ENCODE results near the gene TBC1D32. TPM values are rescaled to one million over a fixed set of nuclear protein-coding genes. Genes with fewer than 3 reads are reported as not detected.

TBC1D32 gene, protein sequence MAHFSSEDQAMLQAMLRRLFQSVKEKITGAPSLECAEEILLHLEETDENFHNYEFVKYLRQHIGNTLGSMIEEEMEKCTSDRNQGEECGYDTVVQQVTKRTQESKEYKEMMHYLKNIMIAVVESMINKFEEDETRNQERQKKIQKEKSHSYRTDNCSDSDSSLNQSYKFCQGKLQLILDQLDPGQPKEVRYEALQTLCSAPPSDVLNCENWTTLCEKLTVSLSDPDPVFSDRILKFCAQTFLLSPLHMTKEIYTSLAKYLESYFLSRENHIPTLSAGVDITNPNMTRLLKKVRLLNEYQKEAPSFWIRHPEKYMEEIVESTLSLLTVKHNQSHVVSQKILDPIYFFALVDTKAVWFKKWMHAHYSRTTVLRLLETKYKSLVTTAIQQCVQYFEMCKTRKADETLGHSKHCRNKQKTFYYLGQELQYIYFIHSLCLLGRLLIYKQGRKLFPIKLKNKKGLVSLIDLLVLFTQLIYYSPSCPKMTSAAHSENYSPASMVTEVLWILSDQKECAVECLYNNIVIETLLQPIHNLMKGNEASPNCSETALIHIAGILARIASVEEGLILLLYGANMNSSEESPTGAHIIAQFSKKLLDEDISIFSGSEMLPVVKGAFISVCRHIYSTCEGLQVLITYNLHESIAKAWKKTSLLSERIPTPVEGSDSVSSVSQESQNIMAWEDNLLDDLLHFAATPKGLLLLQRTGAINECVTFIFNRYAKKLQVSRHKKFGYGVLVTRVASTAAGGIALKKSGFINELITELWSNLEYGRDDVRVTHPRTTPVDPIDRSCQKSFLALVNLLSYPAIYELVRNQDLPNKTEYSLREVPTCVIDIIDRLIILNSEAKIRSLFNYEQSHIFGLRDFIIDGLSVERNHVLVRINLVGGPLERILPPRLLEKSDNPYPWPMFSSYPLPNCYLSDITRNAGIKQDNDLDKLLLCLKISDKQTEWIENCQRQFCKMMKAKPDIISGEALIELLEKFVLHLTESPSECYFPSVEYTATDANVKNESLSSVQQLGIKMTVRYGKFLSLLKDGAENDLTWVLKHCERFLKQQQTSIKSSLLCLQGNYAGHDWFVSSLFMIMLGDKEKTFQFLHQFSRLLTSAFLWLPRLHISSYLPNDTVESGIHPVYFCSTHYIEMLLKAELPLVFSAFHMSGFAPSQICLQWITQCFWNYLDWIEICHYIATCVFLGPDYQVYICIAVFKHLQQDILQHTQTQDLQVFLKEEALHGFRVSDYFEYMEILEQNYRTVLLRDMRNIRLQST
- 10 to 100 TPM in 2 of 3 donors, 1 to 10 TPM in 1; 8.9 to 17.4 (median 14.2) TPM for total RNA-seq
- total RNA-seq (2013) = 29.8 TPM

DNA sequence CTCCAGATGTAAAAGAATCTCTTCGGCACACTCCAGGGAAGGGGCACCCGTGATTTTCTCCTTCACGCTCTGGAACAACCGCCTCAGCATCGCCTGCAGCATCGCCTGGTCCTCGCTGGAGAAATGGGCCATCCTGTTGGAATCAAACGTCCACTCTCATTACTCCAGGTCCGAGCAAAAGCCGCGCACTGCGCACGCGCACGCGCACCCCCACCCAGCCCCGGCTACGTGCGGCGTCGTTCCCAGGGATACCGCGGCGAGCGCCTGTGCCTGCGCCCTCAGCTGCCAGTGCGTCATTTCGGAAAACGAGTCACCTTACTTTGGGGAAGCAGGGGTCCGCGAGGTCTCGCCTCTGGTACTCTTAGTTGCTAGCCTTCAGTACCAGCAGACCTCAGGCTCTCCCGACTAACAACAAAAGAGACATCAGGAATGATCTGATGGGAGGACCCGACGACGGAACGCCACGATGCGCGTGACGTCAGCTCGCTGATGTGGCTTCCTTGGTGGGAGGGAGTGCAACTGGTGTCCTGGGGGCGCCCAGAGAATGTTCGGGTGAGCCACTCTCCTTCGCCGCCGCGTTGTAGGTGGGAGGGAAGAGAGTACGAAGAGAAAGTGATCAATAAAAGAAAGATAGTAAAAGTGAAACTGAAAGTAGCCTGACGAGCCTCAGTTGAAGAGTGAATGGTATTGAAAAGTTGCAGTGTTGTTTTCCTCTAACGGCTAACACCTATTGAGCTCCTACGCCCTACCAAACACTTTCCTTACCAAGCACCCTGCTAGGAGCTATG lies at the start of gene TBC1D32:
TBC1D32 (minus strand) TSS at position 182 of the 788 bp plus-strand sequence; CDS start at position 132, 50 bp downstream.
- Histone ChIP-seq H3K4me3 (ENCODE audit: low read length) (peak within 1 kb of the TSS; percentile 89), H3K9me3 (ENCODE audit: control insufficient read depth, insufficient read depth, low read length) (no peaks in the 10 kb centered on the region), H3K27me3 (ENCODE audit: control insufficient read depth, insufficient read depth, low read length) (no peaks in the 10 kb centered on the region), H3K36me3 (ENCODE audit: control insufficient read depth, insufficient read depth, low read length) (no peaks in the 10 kb centered on the region), H3K4me1 (ENCODE audit: control insufficient read depth, insufficient read depth, low read length) (peaks cover 7% of the 10 kb centered on the region), H3K27ac (ENCODE audit: low read length) (peak within 1 kb of the TSS; percentile 98)
- WGBS (ENCODE audit: insufficient coverage) = under 1% methylated on average over 49 of the region's 52 CpGs
- intact Hi-C loops (cut with micrococcal nuclease) = no loop called here
- H3K27me3 Mint-ChIP-seq (ENCODE audit: low read depth in 2 of 2) = peaks cover 0 to 6% of the 10 kb centered on the region in 2 donors
- DNase-seq (peak; percentile 80 to 93), ATAC-seq (peak; percentile 85 to 94 (median 89))
- peaks cover 14 to 34% of the 10 kb centered on the region in 2 donors for H3K4me1 Mint-ChIP-seq
- peak within 1 kb of the TSS; percentile 91 to 96 for H3K27ac Mint-ChIP-seq
- TF ChIP-seq, protein P1, sequence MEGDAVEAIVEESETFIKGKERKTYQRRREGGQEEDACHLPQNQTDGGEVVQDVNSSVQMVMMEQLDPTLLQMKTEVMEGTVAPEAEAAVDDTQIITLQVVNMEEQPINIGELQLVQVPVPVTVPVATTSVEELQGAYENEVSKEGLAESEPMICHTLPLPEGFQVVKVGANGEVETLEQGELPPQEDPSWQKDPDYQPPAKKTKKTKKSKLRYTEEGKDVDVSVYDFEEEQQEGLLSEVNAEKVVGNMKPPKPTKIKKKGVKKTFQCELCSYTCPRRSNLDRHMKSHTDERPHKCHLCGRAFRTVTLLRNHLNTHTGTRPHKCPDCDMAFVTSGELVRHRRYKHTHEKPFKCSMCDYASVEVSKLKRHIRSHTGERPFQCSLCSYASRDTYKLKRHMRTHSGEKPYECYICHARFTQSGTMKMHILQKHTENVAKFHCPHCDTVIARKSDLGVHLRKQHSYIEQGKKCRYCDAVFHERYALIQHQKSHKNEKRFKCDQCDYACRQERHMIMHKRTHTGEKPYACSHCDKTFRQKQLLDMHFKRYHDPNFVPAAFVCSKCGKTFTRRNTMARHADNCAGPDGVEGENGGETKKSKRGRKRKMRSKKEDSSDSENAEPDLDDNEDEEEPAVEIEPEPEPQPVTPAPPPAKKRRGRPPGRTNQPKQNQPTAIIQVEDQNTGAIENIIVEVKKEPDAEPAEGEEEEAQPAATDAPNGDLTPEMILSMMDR (IDR thresholded peaks at IDR 0.05) = no peak
- no peaks in the 10 kb centered on the region for H3K9me3 Mint-ChIP-seq
- peaks cover 7% of the 10 kb centered on the region for H3K36me3 Mint-ChIP-seq
- peak within 1 kb of the TSS; percentile 97 for H3K4me3 Mint-ChIP-seq

DNA sequence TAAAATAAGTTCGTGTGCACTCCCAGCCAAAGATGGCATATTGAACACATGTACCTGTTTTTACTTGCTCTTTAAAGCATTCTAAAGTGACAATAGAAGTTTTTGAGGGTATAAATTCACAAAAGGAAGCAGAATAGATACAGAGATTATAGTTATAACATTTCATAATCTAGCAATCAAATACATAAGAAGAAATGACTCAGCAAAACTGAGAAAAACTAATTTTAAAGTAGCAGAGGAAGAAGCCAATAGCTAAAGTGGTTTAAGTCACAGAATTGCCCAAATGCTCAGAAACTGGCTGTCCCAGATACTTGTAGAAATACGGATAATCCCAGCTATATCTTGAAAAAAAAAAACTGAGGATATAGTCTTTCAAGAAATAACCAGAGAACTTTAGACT lies 49.2 kb upstream of the TBC1D32 start:
- Mint-ChIP-seq H3K27me3 (ENCODE audit: low read depth in 2 of 2) (no peaks in the 10 kb centered on the region), H3K9me3 (no peaks in the 10 kb centered on the region), H3K4me1 (no peaks in the 10 kb centered on the region), H3K4me3 (no peak overlapping the region), H3K27ac (no peak overlapping the region), H3K36me3 (no peaks in the 10 kb centered on the region)
- WGBS (ENCODE audit: insufficient coverage) = 83% methylated on average over 1 of the region's 2 CpGs
- TF ChIP-seq, protein P1 (IDR thresholded peaks at IDR 0.05) = no peak
- Histone ChIP-seq H3K9me3 (ENCODE audit: control insufficient read depth, insufficient read depth, low read length) (no peaks in the 10 kb centered on the region), H3K27ac (ENCODE audit: low read length) (no peak overlapping the region), H3K27me3 (ENCODE audit: control insufficient read depth, insufficient read depth, low read length) (no peaks in the 10 kb centered on the region), H3K4me3 (ENCODE audit: low read length) (no peak overlapping the region), H3K4me1 (ENCODE audit: control insufficient read depth, insufficient read depth, low read length) (no peaks in the 10 kb centered on the region), H3K36me3 (ENCODE audit: control insufficient read depth, insufficient read depth, low read length) (no peaks in the 10 kb centered on the region)
- DNase-seq (no peak), ATAC-seq (no peak)
- intact Hi-C loops (cut with micrococcal nuclease) = no loop called here

DNA sequence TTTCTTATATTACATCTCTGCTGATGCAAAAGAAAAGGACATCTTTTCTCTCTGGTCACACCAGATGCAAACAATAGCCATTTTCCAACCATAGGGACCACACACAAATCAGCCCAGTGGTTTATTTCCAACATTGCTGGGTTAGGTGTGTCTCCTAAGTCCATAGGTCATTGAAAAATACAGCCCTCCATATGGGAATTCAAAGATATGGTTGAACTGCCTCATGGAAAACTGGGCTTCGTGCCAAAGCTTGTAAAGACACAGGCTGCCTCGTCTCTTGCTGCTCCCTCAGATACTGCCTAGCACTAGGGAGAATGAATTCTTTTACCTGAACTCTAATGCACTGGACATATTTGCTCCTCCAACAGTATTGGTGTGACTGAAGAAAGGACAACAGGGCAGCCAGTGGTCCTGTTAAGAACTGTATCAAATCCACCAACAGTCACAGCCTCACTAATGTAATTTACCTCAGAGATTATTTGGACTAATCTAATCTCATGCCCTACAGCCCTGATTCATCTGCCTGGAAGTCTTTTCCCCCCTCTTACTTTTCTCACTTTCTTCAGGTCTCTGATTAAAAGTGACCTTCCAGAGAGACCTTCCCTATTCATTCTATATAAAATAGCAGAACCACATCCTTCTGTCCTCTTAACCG lies 48.3 kb upstream of the TBC1D32 start:
- H3K27me3 Mint-ChIP-seq (ENCODE audit: low read depth in 2 of 2) = peaks cover 0 to 3% of the 10 kb centered on the region in 2 donors
- Histone ChIP-seq H3K27ac (ENCODE audit: low read length) (no peak overlapping the region), H3K27me3 (ENCODE audit: control insufficient read depth, insufficient read depth, low read length) (no peaks in the 10 kb centered on the region), H3K4me1 (ENCODE audit: control insufficient read depth, insufficient read depth, low read length) (no peaks in the 10 kb centered on the region), H3K9me3 (ENCODE audit: control insufficient read depth, insufficient read depth, low read length) (no peaks in the 10 kb centered on the region), H3K36me3 (ENCODE audit: control insufficient read depth, insufficient read depth, low read length) (no peaks in the 10 kb centered on the region), H3K4me3 (ENCODE audit: low read length) (no peak overlapping the region)
- DNase-seq = no peak
- H3K4me3 Mint-ChIP-seq = no peak overlapping the region
- no peaks in the 10 kb centered on the region for H3K4me1 Mint-ChIP-seq
- intact Hi-C loops (cut with micrococcal nuclease) = no loop called here
- TF ChIP-seq, protein P1 (IDR thresholded peaks at IDR 0.05) = no peak
- H3K9me3 Mint-ChIP-seq = no peaks in the 10 kb centered on the region
- H3K27ac Mint-ChIP-seq = no peak overlapping the region
- WGBS (ENCODE audit: insufficient coverage) = 76% methylated on average over 2 of the region's 3 CpGs
- H3K36me3 Mint-ChIP-seq = no peaks in the 10 kb centered on the region
- ATAC-seq = no peak
